Fibroblast of mammary gland (primary cell): ENCODE data around the gene IQCK.

ENCODE experiments used
- DNase-seq: peaks from one replicate; pipeline ENCODE4 v3.0.0-alpha.2; 2010; ENCODE audit warnings: low read depth
- H3K4me3 ChIP-seq: 2 replicates; pipeline ENCODE4 v1.5.1; 2011; ENCODE audit warnings: low read depth, mild to moderate bottlenecking, low read length, moderate library complexity; ENCODE audit not compliant: control insufficient read depth
- CTCF ChIP-seq: conservative IDR thresholded peaks from 2 replicates; pipeline ENCODE4 v1.5.1; 2011; ENCODE audit warnings: low read depth, low read length, inconsistent platforms; ENCODE audit not compliant: control insufficient read depth, insufficient read depth

Gene IQCK

GRCh38 chr16:19774024-19774423 is 56.0 kb downstream of the IQCK start:
- no peak for DNase-seq
- H3K4me3 ChIP-seq: no peak overlapping the region
- TF ChIP-seq CTCF: no peak

GRCh38 chr16:19776147-19776546 is 58.1 kb downstream of the IQCK start:
- no peak for TF ChIP-seq CTCF

GRCh38 chr16:19776565-19776964 is 58.5 kb downstream of the IQCK start:
- no peak for DNase-seq
- TF ChIP-seq CTCF: no peak
- H3K4me3 ChIP-seq: no peak overlapping the region

More at GRCh38 chr16:19776147-19776546, 58.1 kb downstream of the IQCK start:
- no peak overlapping the region for H3K4me3 ChIP-seq
- DNase-seq: no peak

- no peak overlapping the region for H3K4me3 ChIP-seq
- no peak for TF ChIP-seq CTCF
- no peak for DNase-seq
These were observed 62.2 kb downstream of the IQCK start for GRCh38 chr16:19780321-19780720.

- no peak for TF ChIP-seq CTCF
- peak; percentile 68 for DNase-seq
- no peak overlapping the region for H3K4me3 ChIP-seq
These were observed 63.2 kb downstream of the IQCK start for GRCh38 chr16:19781226-19781625.

- no peak for TF ChIP-seq CTCF
- DNase-seq: peak; percentile 56
- H3K4me3 ChIP-seq: no peak overlapping the region
These were observed 65.5 kb downstream of the IQCK start for GRCh38 chr16:19783363-19784182.
